Epithelial cell of esophagus (primary cell): ENCODE data around the gene OR4N2.
"Not testable (repeated sequence)": the region's sequence is repeated elsewhere in the genome, so short reads cannot be mapped to it uniquely, and the experiment has no call there.

Experiments used
- DNase-seq: peaks from one replicate; pipeline ENCODE4 v3.0.0; 2010; ENCODE audit warnings: low read depth
- H3K4me3 ChIP-seq: 2 replicates; pipeline ENCODE4 v1.5.1; 2011; ENCODE audit warnings: mild to moderate bottlenecking, low read length, control low read depth
- CTCF ChIP-seq: IDR thresholded peaks from 2 replicates; pipeline ENCODE4 v1.5.1; 2011; ENCODE audit warnings: low read depth, mild to moderate bottlenecking, low read length, control low read depth, inconsistent platforms; ENCODE audit not compliant: insufficient read depth; ENCODE audit errors: missing control alignments

OR4N2 gene

GRCh38 chr14:19799880-19800279 lies 3.7 kb upstream of the OR4N2 start:
- no peak overlapping the region for H3K4me3 ChIP-seq
- DNase-seq: no peak
- TF ChIP-seq CTCF: no peak

GRCh38 chr14:19800282-19801117 lies 3.1 kb upstream of the OR4N2 start:
- H3K4me3 ChIP-seq: no peak overlapping the region
- DNase-seq: no peak
- TF ChIP-seq CTCF: no peak

GRCh38 chr14:19801118-19801464 lies 2.5 kb upstream of the OR4N2 start:
- no peak for DNase-seq
- TF ChIP-seq CTCF: no peak

GRCh38 chr14:19813171-19813920 lies 9.8 kb downstream of the OR4N2 start:
- H3K4me3 ChIP-seq, DNase-seq: not testable (repeated sequence)

More at GRCh38 chr14:19801118-19801464, 2.5 kb upstream of the OR4N2 start:
- no peak overlapping the region for H3K4me3 ChIP-seq

- H3K4me3 ChIP-seq, DNase-seq: not testable (repeated sequence)
These were observed 16.3 kb downstream of the OR4N2 start for GRCh38 chr14:19819879-19820278.

- H3K4me3 ChIP-seq, DNase-seq: not testable (repeated sequence)
These were observed 17.4 kb downstream of the OR4N2 start for GRCh38 chr14:19821016-19821415.

- no peak for TF ChIP-seq CTCF
- no peak for DNase-seq
- H3K4me3 ChIP-seq: no peak overlapping the region
These were observed 19.6 kb downstream of the OR4N2 start for GRCh38 chr14:19823178-19823577.

- no peak for TF ChIP-seq CTCF
- peak; percentile 0 for DNase-seq
- no peak overlapping the region for H3K4me3 ChIP-seq
These were observed 20.2 kb downstream of the OR4N2 start for GRCh38 chr14:19823765-19824164.

GRCh38 chr14:19827626-19828244 lies 24.2 kb downstream of the OR4N2 start:
- not testable (repeated sequence) for DNase-seq, H3K4me3 ChIP-seq
